GM06990 (cell line): Measurements from ENCODE around the gene STMN1.

Source experiments
- DNase-seq: peaks from one replicate; pipeline ENCODE4 v3.0.0-alpha.2; 2011; ENCODE audit not compliant: insufficient read length; ENCODE audit errors: extremely low read depth
- H3K27me3 ChIP-seq: replicated peaks from 2 replicates; pipeline ENCODE4 v1.6.0; 2011; ENCODE audit warnings: low read length; ENCODE audit not compliant: control insufficient read depth, insufficient read depth
- H3K36me3 ChIP-seq: 2 replicates; pipeline ENCODE4 v1.5.1; 2011; ENCODE audit warnings: low read length; ENCODE audit not compliant: control insufficient read depth, insufficient read depth
- H3K4me3 ChIP-seq: replicated peaks from 2 replicates; pipeline ENCODE4 v1.5.1; 2011; ENCODE audit warnings: low read depth, mild to moderate bottlenecking, control low read depth, low read length
- TF ChIP-seq, protein P1 (sequence below): IDR thresholded peaks from 2 replicates; pipeline ENCODE4 v1.5.1; 2011; ENCODE audit warnings: low read length, control low read depth, mild to moderate bottlenecking, inconsistent platforms; ENCODE audit not compliant: insufficient read depth, poor library complexity, severe bottlenecking

The STMN1 gene

DNA sequence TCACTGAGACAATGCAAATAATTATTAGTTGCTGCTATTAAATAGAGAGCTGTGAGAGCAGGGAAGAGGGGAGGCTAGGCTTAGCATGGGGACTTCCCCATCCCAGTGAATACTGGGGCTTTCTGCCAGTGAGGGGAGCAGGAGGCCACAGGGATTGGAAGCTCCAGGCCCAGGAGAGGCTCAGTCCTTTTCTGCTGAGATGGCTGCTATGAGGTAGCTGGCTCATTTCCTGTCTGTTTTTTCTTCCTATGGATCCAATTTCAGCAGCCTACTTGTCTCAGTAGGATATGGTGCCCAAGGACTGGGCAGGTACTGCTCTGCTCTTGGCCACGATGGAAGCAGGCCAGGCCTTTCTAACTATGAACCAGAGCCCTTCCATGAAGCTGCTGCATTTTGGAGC, 10.0 kb downstream of the STMN1 start:
- no peak overlapping the region for H3K4me3 ChIP-seq
- TF ChIP-seq, protein P1, sequence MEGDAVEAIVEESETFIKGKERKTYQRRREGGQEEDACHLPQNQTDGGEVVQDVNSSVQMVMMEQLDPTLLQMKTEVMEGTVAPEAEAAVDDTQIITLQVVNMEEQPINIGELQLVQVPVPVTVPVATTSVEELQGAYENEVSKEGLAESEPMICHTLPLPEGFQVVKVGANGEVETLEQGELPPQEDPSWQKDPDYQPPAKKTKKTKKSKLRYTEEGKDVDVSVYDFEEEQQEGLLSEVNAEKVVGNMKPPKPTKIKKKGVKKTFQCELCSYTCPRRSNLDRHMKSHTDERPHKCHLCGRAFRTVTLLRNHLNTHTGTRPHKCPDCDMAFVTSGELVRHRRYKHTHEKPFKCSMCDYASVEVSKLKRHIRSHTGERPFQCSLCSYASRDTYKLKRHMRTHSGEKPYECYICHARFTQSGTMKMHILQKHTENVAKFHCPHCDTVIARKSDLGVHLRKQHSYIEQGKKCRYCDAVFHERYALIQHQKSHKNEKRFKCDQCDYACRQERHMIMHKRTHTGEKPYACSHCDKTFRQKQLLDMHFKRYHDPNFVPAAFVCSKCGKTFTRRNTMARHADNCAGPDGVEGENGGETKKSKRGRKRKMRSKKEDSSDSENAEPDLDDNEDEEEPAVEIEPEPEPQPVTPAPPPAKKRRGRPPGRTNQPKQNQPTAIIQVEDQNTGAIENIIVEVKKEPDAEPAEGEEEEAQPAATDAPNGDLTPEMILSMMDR, result no peak
- peaks cover 2% of the 10 kb centered on the region for H3K36me3 ChIP-seq
- no peak for DNase-seq
- no peaks in the 10 kb centered on the region for H3K27me3 ChIP-seq

DNA sequence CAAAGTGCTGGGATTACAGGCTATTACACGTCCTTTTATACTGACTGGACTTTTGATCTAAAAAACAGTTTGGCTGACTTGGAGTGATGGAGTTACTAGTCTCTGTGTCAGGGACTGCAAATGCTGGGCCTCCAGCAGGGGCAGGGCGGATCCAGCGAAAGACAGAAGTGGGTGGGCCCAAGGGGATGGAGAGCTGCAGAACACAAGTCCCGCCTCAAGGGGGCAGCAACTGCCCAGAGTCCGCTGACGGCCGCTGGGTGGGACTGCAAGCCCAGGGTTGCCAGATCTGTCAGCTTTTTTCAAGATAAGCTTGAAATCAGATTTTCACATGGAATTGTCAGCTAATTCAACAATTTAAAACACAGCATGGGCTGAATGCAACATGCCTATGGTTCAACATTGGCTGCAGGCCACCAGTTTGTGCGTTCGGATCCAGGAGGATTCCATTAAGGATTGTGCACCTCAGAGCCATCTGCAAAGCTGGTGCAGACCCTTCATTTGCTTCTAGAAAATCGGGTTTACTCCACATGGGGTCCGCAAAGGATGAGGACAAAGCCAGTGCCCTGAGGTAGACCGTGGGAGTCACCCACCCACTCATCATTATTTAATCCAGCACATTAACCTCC, 10.7 kb downstream of the STMN1 start:
- TF ChIP-seq, protein P1, result peak; percentile 95
- Histone ChIP-seq H3K27me3 (no peaks in the 10 kb centered on the region), H3K36me3 (peaks cover 2% of the 10 kb centered on the region), H3K4me3 (no peak overlapping the region)
- DNase-seq, result peak; percentile 87

DNA sequence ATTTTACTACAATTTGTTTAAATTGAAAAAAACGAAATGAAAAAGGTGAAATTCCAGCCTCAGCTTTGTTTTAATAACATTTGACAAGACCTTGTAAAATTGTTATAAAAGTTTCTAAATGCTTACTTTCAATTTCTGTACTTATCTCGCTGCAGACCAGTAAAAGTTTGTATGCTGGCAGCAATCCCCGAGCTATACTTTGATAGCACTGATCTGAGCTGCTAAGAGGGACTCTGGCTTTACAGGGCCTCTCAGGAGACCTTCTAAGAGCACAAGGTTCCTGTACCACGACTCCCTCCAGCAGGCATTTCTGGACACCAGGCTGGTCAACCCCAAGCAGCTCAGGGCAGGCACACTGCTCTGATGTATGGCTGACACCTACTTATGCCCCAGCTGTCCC, 13.1 kb downstream of the STMN1 start:
- no peak for DNase-seq
- Histone ChIP-seq H3K36me3 (no peaks in the 10 kb centered on the region; the same call in 1 of the 2 replicates), H3K4me3 (no peak overlapping the region), H3K27me3 (no peaks in the 10 kb centered on the region)
- TF ChIP-seq, protein P1, result no peak

DNA sequence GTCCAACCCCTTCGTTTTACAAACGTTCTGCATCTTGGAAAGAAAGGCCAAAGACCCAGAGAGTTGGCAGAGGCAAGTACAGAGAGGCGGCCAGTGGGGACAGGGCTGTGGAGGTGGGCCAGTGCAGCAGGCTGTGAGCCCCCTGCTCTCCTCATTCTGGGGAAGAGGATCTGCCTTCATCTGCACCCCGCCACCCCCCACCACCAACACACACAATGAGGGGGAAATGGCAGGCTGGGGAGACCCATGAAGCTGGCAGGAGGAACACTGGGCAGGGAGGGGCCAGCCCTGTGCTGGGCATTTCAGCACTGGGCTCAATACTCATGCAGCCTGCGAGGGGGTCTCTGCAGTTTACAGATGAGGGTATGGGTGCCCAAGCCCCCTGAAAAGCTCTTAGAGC, 14.6 kb downstream of the STMN1 start:
- no peaks in the 10 kb centered on the region for H3K27me3 ChIP-seq
- TF ChIP-seq, protein P1, result no peak
- no peaks in the 10 kb centered on the region for H3K36me3 ChIP-seq
- no peak for DNase-seq
- H3K4me3 ChIP-seq, result no peak overlapping the region

DNA sequence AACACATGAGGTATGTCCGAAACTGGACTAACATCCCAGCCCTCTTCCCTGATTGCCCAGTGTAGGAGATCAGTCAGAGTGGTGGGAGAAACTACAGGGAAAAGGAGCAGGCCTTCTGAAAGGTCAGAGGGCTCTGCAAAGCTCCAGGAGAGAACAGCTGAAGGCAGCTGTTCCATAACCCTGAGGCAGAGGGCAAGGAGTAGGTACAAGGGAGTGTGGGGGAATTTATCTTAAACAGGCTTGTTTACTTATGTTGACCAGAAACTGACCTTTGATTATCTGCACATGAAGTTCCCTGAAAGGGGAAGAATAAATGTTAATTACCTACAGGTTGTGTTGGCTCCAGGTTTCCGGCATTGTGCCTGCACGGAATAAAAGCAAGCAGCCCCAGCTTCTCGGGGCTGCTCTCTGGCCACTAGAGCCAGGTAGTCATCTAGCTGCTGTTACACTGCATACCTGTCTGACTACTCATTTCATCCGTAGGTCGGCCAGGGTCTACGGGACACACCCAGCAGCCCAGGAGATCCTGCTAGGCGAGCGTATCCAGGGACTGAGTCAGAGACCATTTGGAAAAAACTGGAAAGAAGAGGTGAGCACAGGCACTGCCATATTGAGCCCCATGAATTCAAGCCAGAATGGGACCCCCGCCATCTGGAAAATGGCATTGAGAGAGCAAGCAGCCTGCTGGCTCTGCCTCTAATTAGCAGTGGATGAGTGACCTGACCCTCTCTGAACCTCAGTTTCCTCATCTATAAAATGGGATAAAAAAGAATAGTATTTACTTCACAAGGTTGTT, 15.8 kb downstream of the STMN1 start:
- TF ChIP-seq, protein P1, result no peak
- no peak for DNase-seq
- H3K36me3 ChIP-seq, result no peaks in the 10 kb centered on the region
- no peak overlapping the region for H3K4me3 ChIP-seq
- H3K27me3 ChIP-seq, result no peaks in the 10 kb centered on the region
